HepG2 (cell line): ENCODE measurements around the gene ZNF343. TPM values are rescaled to one million over a fixed set of nuclear protein-coding genes. Genes with fewer than 3 reads are reported as not detected.
A peak's percentile ranks its signal among the peaks of the same experiment; 100 is the strongest.

Experiments
- ATAC-seq: fragments of 200-7000 bp; cut with Tn5 transposase; 3 replicates; pipeline ENCODE4 v1.9.1; 2020; ENCODE audit warnings: mild to moderate bottlenecking, moderate library complexity
- BruUV-seq: library from RNA; stranded (reverse); fragments of 400-500 nt; replicated peaks from 2 replicates; lab custom pipeline; 2021; lab: Mats Ljungman, UMichigan
- CTCF ChIA-PET: fragments of 300-600 bp; formaldehyde crosslinking; extraction: SDS; loops from one replicate; lab custom pipeline; 2021; ENCODE audit warnings: low total read pairs, inconsistent platforms, low intra/inter-chr PET ratio; lab: Yijun Ruan, JAX
- POLR2A ChIA-PET: fragments of 350-600 bp; sonication (Branson Sonifier 250); formaldehyde crosslinking; loops from one replicate; lab custom pipeline; 2020; ENCODE audit warnings: antibody characterized with exemption, inconsistent platforms; lab: Yijun Ruan, JAX
- DNase-seq: peaks from one replicate; pipeline ENCODE4 v3.0.0-alpha.2; 2015; ENCODE audit warnings: low spot score
- FAIRE-seq: peaks from 3 replicates; lab custom pipeline; 2011; peaks lifted over from hg19 to GRCh38; lab: Jason Lieb, UNC
- H2AFZ ChIP-seq: one replicate; pipeline ENCODE4 v1.6.1; 2011; ENCODE audit warnings: low read length, inconsistent platforms
- H3K27ac ChIP-seq: fragments of 300-600 bp; 3 replicates; pipeline ENCODE4 v1.8.0; 2011; ENCODE audit warnings: mixed run types, mild to moderate bottlenecking, mixed read lengths, low read length, inconsistent platforms; ENCODE audit not compliant: insufficient read depth; ENCODE audit errors: extremely low read length
- H3K27me3 ChIP-seq, 2 experiments: fragments of 200-600 bp in 1 of 2; 2 replicates in 1 of 2; 3 replicates in 1 of 2; pipeline versions ENCODE4 v1.6.0 to v1.8.0; 2011; ENCODE audit warnings: low read length in 2 of 2, mild to moderate bottlenecking in 2 of 2, moderate library complexity in 2 of 2, inconsistent platforms in 1 of 2; ENCODE audit not compliant: insufficient read depth in 2 of 2, control insufficient read depth in 1 of 2
- H3K36me3 ChIP-seq, 2 experiments: fragments of 200-600 bp in 1 of 2; replicated peaks in 1 of 2; 2 replicates in 1 of 2; 3 replicates in 1 of 2; pipeline versions ENCODE4 v1.5.1 to v1.8.0; 2011; ENCODE audit warnings: low read length in 2 of 2, inconsistent platforms in 1 of 2; ENCODE audit not compliant: insufficient read depth in 2 of 2, control insufficient read depth in 1 of 2
- H3K4me1 ChIP-seq: 2 replicates; pipeline ENCODE4 v1.5.1; 2012; ENCODE audit warnings: low read length, inconsistent platforms; ENCODE audit not compliant: insufficient read depth
- H3K4me2 ChIP-seq: 2 replicates; pipeline ENCODE4 v1.6.0; 2011; ENCODE audit warnings: low read depth, low read length, inconsistent platforms
- H3K4me3 ChIP-seq, 3 experiments: fragments of 200-600 bp in 1 of 3; sonication (generic), shearing (Covaris generic) in 1 of 3; replicated peaks in 1 of 3; 2 replicates each; pipeline ENCODE4 v1.5.1; 2011 to 2016; ENCODE audit warnings: low read length in 3 of 3, inconsistent platforms in 2 of 3, low read depth in 2 of 3, mild to moderate bottlenecking in 2 of 3, control low read depth in 1 of 3, mixed read lengths in 1 of 3; ENCODE audit not compliant: insufficient read depth in 1 of 3
- H3K79me2 ChIP-seq: one replicate; pipeline ENCODE4 v1.6.1; 2011; ENCODE audit warnings: low read length, inconsistent platforms; ENCODE audit not compliant: insufficient read depth
- H3K9ac ChIP-seq: 2 replicates; pipeline ENCODE4 v1.6.0; 2011; ENCODE audit warnings: mild to moderate bottlenecking, low read depth, low read length, inconsistent platforms; ENCODE audit not compliant: insufficient read depth
- H3K9me3 ChIP-seq: 2 replicates; pipeline ENCODE4 v1.5.1; 2012; ENCODE audit warnings: mild to moderate bottlenecking, low read length
- H4K20me1 ChIP-seq: 2 replicates; pipeline ENCODE4 v1.6.0; 2011; ENCODE audit warnings: inconsistent platforms, mild to moderate bottlenecking, low read length, moderate library complexity; ENCODE audit not compliant: insufficient read depth
- CAMTA2 ChIP-seq: sonication (generic); formaldehyde crosslinking; IDR thresholded peaks from 2 replicates; pipeline ENCODE4 v1.4.0; 2020; ENCODE audit warnings: mild to moderate bottlenecking, missing genetic modification reagents, borderline replicate concordance
- MED8 ChIP-seq: sonication (generic); formaldehyde crosslinking; IDR thresholded peaks from 2 replicates; pipeline ENCODE4 v1.8.1; 2023; ENCODE audit warnings: mild to moderate bottlenecking, missing genetic modification reagents; ENCODE audit not compliant: insufficient replicate concordance
- NKX3-1 ChIP-seq: sonication (generic); formaldehyde crosslinking; IDR thresholded peaks from 2 replicates; pipeline ENCODE4 v1.5.0; 2020; ENCODE audit warnings: missing genetic modification reagents
- RBM22 ChIP-seq: fragments of 200-400 bp; formaldehyde crosslinking; optimal IDR thresholded peaks from 2 replicates; pipeline ENCODE3; 2017; ENCODE audit warnings: mild to moderate bottlenecking, low read length, moderate library complexity
- TOE1 ChIP-seq: sonication (generic); formaldehyde crosslinking; IDR thresholded peaks from 2 replicates; pipeline ENCODE4 v1.4.0; 2020; ENCODE audit warnings: mild to moderate bottlenecking, missing genetic modification reagents
- XRCC5 ChIP-seq: fragments of 200-400 bp; formaldehyde crosslinking; optimal IDR thresholded peaks from 2 replicates; pipeline ENCODE3; 2017; ENCODE audit warnings: mild to moderate bottlenecking, low read length
- ZNF567 ChIP-seq: sonication (generic); formaldehyde crosslinking; IDR thresholded peaks from 2 replicates; pipeline ENCODE4 v1.8.1; 2023; ENCODE audit warnings: mild to moderate bottlenecking, missing genetic modification reagents, borderline replicate concordance
- ZNF841 ChIP-seq: sonication (generic); formaldehyde crosslinking; IDR thresholded peaks from 2 replicates; pipeline ENCODE4 v1.8.1; 2023; ENCODE audit warnings: missing genetic modification reagents, borderline replicate concordance
- WGBS: methylation state at CpG from one replicate; pipeline ENCODE4 v1.1.6; 2017; ENCODE audit warnings: low lambda C conversion rate; 5-methylcytosine and 5-hydroxymethylcytosine counted together
- in situ Hi-C: cut with HindIII; loops from 2 replicates; pipeline ENCODE4 v1.10.0; 2017; ENCODE audit warnings: low pct_unique_long_range_greater_than_20kb; ENCODE audit not compliant: extremely low pct_ligation_motif_present
- intact Hi-C: fragments of 100-400 bp; cut with micrococcal nuclease; formaldehyde crosslinking; loops from one replicate; pipeline ENCODE4 v1.10.0; 2022; ENCODE audit not compliant: unreplicated experiment
- polyA plus RNA-seq, 8 experiments: library from polyadenylated mRNA; depleted of rRNA in 3 of 8; stranded (reverse) in 7 of 8; unstranded in 1 of 8; fragments of >200 nt; fragmentation: Illumina TruSeq in 4 of 8; extraction: Trizol in 4 of 8; gene quantifications; 2 replicates each; pipeline versions ENCODE4 v1.2.1 to v1.2.3, GENCODE V29; 2011 to 2016; ENCODE audit warnings: low read depth in 4 of 8, missing spikeins in 1 of 8, mixed read lengths in 1 of 8; ENCODE audit not compliant: insufficient read depth in 1 of 8
- total RNA-seq, 5 experiments: library from RNA; depleted of rRNA; stranded (reverse); fragments of >200 nt; fragmentation: Illumina TruSeq; extraction: Trizol; gene quantifications; 2 replicates each; pipeline ENCODE4 v1.2.3, GENCODE V29; 2016; ENCODE audit warnings: low read depth in 1 of 5

The ZNF343 gene
- total and polyA plus RNA-seq, 2 of the 13 experiments (the other 11 are each of a cell fraction or from before 2014, with no cell fraction given): 16.4 to 22.1 TPM

GRCh38 chr20:2462484-2462883 is 46.2 kb downstream of the ZNF343 start:
- ATAC-seq (no peak), DNase-seq (no peak), FAIRE-seq (no peak)
- POLR2A ChIA-PET: no interaction called here
- Histone ChIP-seq H3K9me3 (no peaks in the 10 kb centered on the region), H3K9ac (no peak overlapping the region), H3K79me2 (peaks cover 23% of the 10 kb centered on the region), H3K36me3 (peaks cover 47 to 82% of the 10 kb centered on the region in 2 experiments), H3K4me1 (peaks cover 32% of the 10 kb centered on the region), H3K27ac (no peak overlapping the region), H3K27me3 (no peaks in the 10 kb centered on the region), H3K4me3 (no peak overlapping the region), H4K20me1 (peaks cover 41% of the 10 kb centered on the region), H3K4me2 (no peak overlapping the region), H2AFZ (no peak overlapping the region)
- intact Hi-C loops (no loop called here), in situ Hi-C loops (no loop called here)
- peak; percentile 14 for TF ChIP-seq XRCC5
- peak; percentile 57 for TF ChIP-seq RBM22
- no peak for TF ChIP-seq CAMTA2
- no TSS peak for BruUV-seq
- 98% methylated on average over 3 of the region's 3 CpGs for WGBS
- CTCF ChIA-PET: no interaction called here

- TF ChIP-seq TOE1 (CRISPR knock-in tag) (no peak), MED8 (CRISPR knock-in tag) (no peak), ZNF841 (CRISPR knock-in tag) (0 out of 2 replicates have a peak, but pooled peaks have one; percentile 45), ZNF567 (CRISPR knock-in tag) (no peak), RBM22 (peak; percentile 91), NKX3-1 (peak; percentile 3; the same call in 1 of the 2 replicates)
- Histone ChIP-seq H3K27me3 (no peaks in the 10 kb centered on the region), H3K4me1 (peaks cover 18% of the 10 kb centered on the region), H4K20me1 (peaks cover 25% of the 10 kb centered on the region), H3K27ac (no peak overlapping the region), H3K36me3 (peaks cover 37 to 67% of the 10 kb centered on the region in 2 experiments), H3K4me3 (no peak overlapping the region), H3K4me2 (no peak overlapping the region), H2AFZ (no peak overlapping the region), H3K9ac (no peak overlapping the region), H3K79me2 (peaks cover 7% of the 10 kb centered on the region), H3K9me3 (no peaks in the 10 kb centered on the region)
- WGBS: 94% methylated on average over 4 of the region's 4 CpGs
- intact Hi-C loops (no loop called here), in situ Hi-C loops (no loop called here)
- ATAC-seq (no peak), DNase-seq (no peak), FAIRE-seq (no peak)
- CTCF ChIA-PET: no interaction called here
- BruUV-seq: no TSS peak
- POLR2A ChIA-PET: interaction anchor here (1.7 to 3.7 kb wide), 2 partner anchors 9 to 15 kb away, joined by 8 to 32 read pairs; partner anchors contain the start of gene SNRPB
Measured at GRCh38 chr20:2460752-2461424, 47.8 kb downstream of the ZNF343 start.
